B cell (primary cell): ENCODE data around the gene ODAM. TPM values are rescaled to one million over a fixed set of nuclear protein-coding genes. Genes with fewer than 3 reads are reported as not detected.

ENCODE experiments used
- ATAC-seq: fragments of 200-7000 bp; cut with Tn5 transposase; one replicate; pipeline ENCODE4 v1.10.0; 2021; ENCODE audit warnings: low read depth, mild to moderate bottlenecking, moderate number of reproducible peaks, moderate library complexity
- CTCF ChIA-PET: fragments of 350-600 bp; sonication (Branson Sonifier 250); formaldehyde crosslinking; loops from one replicate; lab custom pipeline; 2021; ENCODE audit warnings: antibody characterized with exemption, inconsistent platforms; lab: Charles Lee
- POLR2A ChIA-PET: fragments of 350-600 bp; sonication (Branson Sonifier 250); formaldehyde crosslinking; loops from one replicate; lab custom pipeline; 2021; ENCODE audit warnings: antibody characterized with exemption; lab: Charles Lee
- DNase-seq: peaks from one replicate; pipeline ENCODE4 v3.0.0; 2013
- H2AFZ ChIP-seq: 2 replicates; pipeline ENCODE4 v1.6.1; 2012; ENCODE audit warnings: mild to moderate bottlenecking, low read depth, low read length; ENCODE audit not compliant: insufficient read depth, poor library complexity, severe bottlenecking
- H3K27ac ChIP-seq, 2 donors: 1 replicate in 1 of 2; 2 replicates in 1 of 2; pipeline ENCODE4 v1.5.1; 2012 to 2013; ENCODE audit warnings: low read length in 2 of 2, mild to moderate bottlenecking in 2 of 2, moderate library complexity in 1 of 2
- H3K27me3 ChIP-seq, 4 experiments: fragments of 200-600 bp in 1 of 4; sonication (generic) in 1 of 4; replicated peaks in 1 of 4; 1 replicate in 2 of 4; 2 replicates in 2 of 4; pipeline versions ENCODE4 v1.6.1 to v1.7.0; 2013 to 2016; ENCODE audit warnings: low read length in 3 of 4, mild to moderate bottlenecking in 2 of 4, mixed read lengths in 1 of 4, moderate library complexity in 1 of 4; ENCODE audit not compliant: insufficient read depth in 4 of 4, control insufficient read depth in 3 of 4; ENCODE audit errors: control extremely low read depth in 1 of 4
- H3K36me3 ChIP-seq, 2 experiments: replicated peaks in 1 of 2; 1 replicate in 1 of 2; 2 replicates in 1 of 2; pipeline versions ENCODE4 v1.6.1 to v1.7.1; 2013; ENCODE audit warnings: low read length in 1 of 2; ENCODE audit not compliant: insufficient read depth in 2 of 2, control insufficient read depth in 1 of 2; ENCODE audit errors: control extremely low read depth in 1 of 2, extremely low read depth in 1 of 2
- H3K4me1 ChIP-seq, 2 donors: fragments of 200-600 bp in 1 of 2; sonication (generic) in 1 of 2; 1 replicate in 1 of 2; 2 replicates in 1 of 2; pipeline versions ENCODE4 v1.5.1 to v1.6.1; 2013 to 2017; ENCODE audit warnings: low read length in 2 of 2; ENCODE audit not compliant: control insufficient read depth in 2 of 2, insufficient read depth in 2 of 2
- H3K4me2 ChIP-seq: replicated peaks from 2 replicates; pipeline ENCODE3; 2012; ENCODE audit warnings: mild to moderate bottlenecking, low read depth, low read length; ENCODE audit not compliant: poor library complexity, severe bottlenecking
- H3K4me3 ChIP-seq, 5 experiments: fragments of 200-600 bp in 1 of 5; sonication (generic) in 1 of 5; 1 replicate in 3 of 5; 2 replicates in 2 of 5; pipeline versions ENCODE4 v1.5.1 to v1.7.0; 2011 to 2016; ENCODE audit warnings: low read length in 4 of 5, mild to moderate bottlenecking in 4 of 5, low read depth in 2 of 5, control low read depth in 1 of 5, moderate library complexity in 1 of 5; ENCODE audit not compliant: insufficient read depth in 1 of 5; ENCODE audit errors: control extremely low read depth in 1 of 5, extremely low read depth in 1 of 5
- H3K79me2 ChIP-seq: fragments of 200-600 bp; sonication (generic); one replicate; pipeline ENCODE4 v1.6.0; 2016; ENCODE audit warnings: low read length; ENCODE audit not compliant: control insufficient read depth, insufficient read depth
- H3K9ac ChIP-seq: fragments of 200-600 bp; sonication (generic); 2 replicates; pipeline ENCODE4 v1.6.1; 2017; ENCODE audit warnings: mild to moderate bottlenecking, low read length, moderate library complexity
- H3K9me3 ChIP-seq, 3 donors: one replicate each; pipeline versions ENCODE4 v1.6.1 to v1.7.1; 2013; ENCODE audit warnings: low read length in 2 of 3; ENCODE audit not compliant: control insufficient read depth in 2 of 3, insufficient read depth in 1 of 3; ENCODE audit errors: control extremely low read depth in 1 of 3
- H4K20me1 ChIP-seq: 2 replicates; pipeline ENCODE4 v1.6.0; 2012; ENCODE audit warnings: mild to moderate bottlenecking, low read length; ENCODE audit not compliant: insufficient read depth, control insufficient read depth, poor library complexity, severe bottlenecking
- H3K27ac Mint-ChIP-seq: one replicate; pipeline ENCODE4 v1.8.0; 2021; ENCODE audit warnings: mixed read lengths
- H3K27me3 Mint-ChIP-seq: one replicate; pipeline ENCODE4 v1.8.0; 2021; ENCODE audit warnings: mixed read lengths
- H3K4me1 Mint-ChIP-seq: one replicate; pipeline ENCODE4 v1.8.0; 2021; ENCODE audit warnings: mixed read lengths
- H3K4me3 Mint-ChIP-seq: one replicate; pipeline ENCODE4 v1.8.0; 2021; ENCODE audit warnings: mixed read lengths
- H3K9me3 Mint-ChIP-seq: one replicate; pipeline ENCODE4 v1.8.0; 2022; ENCODE audit warnings: mixed read lengths; ENCODE audit not compliant: insufficient read depth
- CTCF ChIP-seq: fragments of 200-600 bp; IDR thresholded peaks from one replicate; pipeline ENCODE4 v1.8.0; 2022; ENCODE audit warnings: antibody characterized with exemption, mild to moderate bottlenecking
- EZH2 ChIP-seq: IDR thresholded peaks from 2 replicates; pipeline ENCODE4 v1.6.1; 2012; ENCODE audit warnings: borderline replicate concordance, low read depth, mild to moderate bottlenecking, moderate library complexity, low read length; ENCODE audit not compliant: insufficient read depth, poor library complexity, severe bottlenecking
- WGBS: methylation state at CpG from one replicate; pipeline ENCODE4 v1.1.5; 2013; ENCODE audit warnings: missing lambda C conversion rate; ENCODE audit not compliant: insufficient coverage; 5-methylcytosine and 5-hydroxymethylcytosine counted together
- intact Hi-C: fragments of 100-400 bp; cut with micrococcal nuclease; formaldehyde crosslinking; loops from one replicate; pipeline ENCODE4 v1.10.0; 2022
- polyA plus RNA-seq: library from polyadenylated mRNA; depleted of rRNA; stranded (reverse); fragments of >200 nt; gene quantifications from 2 replicates; pipeline ENCODE4 v1.2.3, GENCODE V29; 2012
- total RNA-seq, 2 donors: library from RNA; stranded (reverse); fragments of 120-200 nt in 1 of 2; gene quantifications; 1 replicate in 1 of 2; 2 replicates in 1 of 2; pipeline versions ENCODE4 v1.2.3 to v1.2.4, GENCODE V29; 2013 to 2022

ODAM gene
- total and polyA plus RNA-seq, 2 donors (not counting 1 experiment from before 2014, with no cell fraction given), result not detected

DNA sequence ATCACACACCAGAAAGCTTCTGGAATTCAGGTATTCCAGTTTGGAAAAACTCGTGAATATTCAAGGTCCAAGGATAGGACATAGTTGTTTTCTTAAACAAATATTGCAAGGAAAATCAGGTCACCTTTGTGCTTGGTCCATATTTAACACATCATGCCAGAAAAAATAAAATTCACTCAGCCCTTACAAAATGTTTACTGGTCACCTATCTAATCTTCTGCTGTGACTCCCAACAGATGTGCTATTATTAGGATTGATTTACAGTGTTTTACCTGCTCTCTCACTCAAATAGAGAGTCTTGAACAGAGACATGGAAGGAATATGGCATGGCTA is 56.4 kb downstream of the ODAM start:
- no peak for ATAC-seq
- Mint-ChIP-seq H3K27ac (no peak overlapping the region), H3K4me1 (no peaks in the 10 kb centered on the region), H3K27me3 (no peaks in the 10 kb centered on the region), H3K9me3 (no peaks in the 10 kb centered on the region), H3K4me3 (no peak overlapping the region)
- no peaks in the 10 kb centered on the region for H3K79me2 ChIP-seq
- intact Hi-C loops, result no loop called here
- H3K4me1 ChIP-seq, result no peaks in the 10 kb centered on the region
- H4K20me1 ChIP-seq, result no peaks in the 10 kb centered on the region
- H3K36me3 ChIP-seq, result no peaks in the 10 kb centered on the region
- TF ChIP-seq CTCF (no peak), EZH2 (no peak)
- no peak overlapping the region for H2AFZ ChIP-seq
- H3K9ac ChIP-seq, result no peak overlapping the region
- no peak overlapping the region for H3K4me2 ChIP-seq
- H3K4me3 ChIP-seq, result no peak overlapping the region
- no peak overlapping the region for H3K27ac ChIP-seq
- POLR2A ChIA-PET, result no interaction called here
- no peaks in the 10 kb centered on the region for H3K9me3 ChIP-seq
- H3K27me3 ChIP-seq, result no peaks in the 10 kb centered on the region
- CTCF ChIA-PET, result no interaction called here
- no peak for DNase-seq
- WGBS, result no CpG with 5 or more reads among the region's 1 CpG

Other genes with a start within 250 kb of the ODAM start
- gene CSN2, start 230.0 kb upstream of the ODAM start, total RNA-seq, result not detected in 2 replicates
- gene CSN2, start 230.0 kb upstream of the ODAM start, polyA plus RNA-seq, result not detected in 2 replicates
- not detected in 2 replicates for gene STATH, start 199.8 kb upstream of the ODAM start, total RNA-seq
- gene STATH, start 199.8 kb upstream of the ODAM start, polyA plus RNA-seq, result not detected in 2 replicates
- gene HTN3, start 167.3 kb upstream of the ODAM start, total RNA-seq, result not detected in 2 replicates
- gene HTN3, start 167.3 kb upstream of the ODAM start, polyA plus RNA-seq, result not detected in 2 replicates
- not detected in 2 replicates for gene HTN1, start 145.3 kb upstream of the ODAM start, total RNA-seq
- gene HTN1, start 145.3 kb upstream of the ODAM start, polyA plus RNA-seq, result not detected in 2 replicates
- gene PRR27, start 41.5 kb upstream of the ODAM start, total RNA-seq, result not detected in 2 replicates
- not detected in 2 replicates for gene PRR27, start 41.5 kb upstream of the ODAM start, polyA plus RNA-seq
- not detected in 2 replicates for gene FDCSP, start 30.4 kb downstream of the ODAM start, total RNA-seq
- gene FDCSP, start 30.4 kb downstream of the ODAM start, polyA plus RNA-seq, result not detected in 2 replicates
- not detected in 2 replicates for gene CSN3, start 46.9 kb downstream of the ODAM start, total RNA-seq
- gene CSN3, start 46.9 kb downstream of the ODAM start, polyA plus RNA-seq, result not detected in 2 replicates
- gene CABS1, start 139.3 kb downstream of the ODAM start, total RNA-seq, result not detected in 2 replicates
- not detected in 2 replicates for gene CABS1, start 139.3 kb downstream of the ODAM start, polyA plus RNA-seq
- not detected in 2 replicates for gene SMR3A, start 165.0 kb downstream of the ODAM start, total RNA-seq
- gene SMR3A, start 165.0 kb downstream of the ODAM start, polyA plus RNA-seq, result not detected in 2 replicates
- not detected in 2 replicates for gene SMR3B, start 187.4 kb downstream of the ODAM start, total RNA-seq
- gene SMR3B, start 187.4 kb downstream of the ODAM start, polyA plus RNA-seq, result not detected in 2 replicates
- not detected in 2 replicates for gene OPRPN, start 202.2 kb downstream of the ODAM start, total RNA-seq
- not detected in 2 replicates for gene OPRPN, start 202.2 kb downstream of the ODAM start, polyA plus RNA-seq